ENCODE data around the gene PRKAG2. TPM values are rescaled to one million over a fixed set of nuclear protein-coding genes. Genes with fewer than 3 reads are reported as not detected.

Gene PRKAG2
- total and polyA plus RNA-seq, 2 of the 8 experiments (the other 6 are each of a cell fraction or from before 2014, with no cell fraction given): 7.5 to 18.1 TPM

DNA sequence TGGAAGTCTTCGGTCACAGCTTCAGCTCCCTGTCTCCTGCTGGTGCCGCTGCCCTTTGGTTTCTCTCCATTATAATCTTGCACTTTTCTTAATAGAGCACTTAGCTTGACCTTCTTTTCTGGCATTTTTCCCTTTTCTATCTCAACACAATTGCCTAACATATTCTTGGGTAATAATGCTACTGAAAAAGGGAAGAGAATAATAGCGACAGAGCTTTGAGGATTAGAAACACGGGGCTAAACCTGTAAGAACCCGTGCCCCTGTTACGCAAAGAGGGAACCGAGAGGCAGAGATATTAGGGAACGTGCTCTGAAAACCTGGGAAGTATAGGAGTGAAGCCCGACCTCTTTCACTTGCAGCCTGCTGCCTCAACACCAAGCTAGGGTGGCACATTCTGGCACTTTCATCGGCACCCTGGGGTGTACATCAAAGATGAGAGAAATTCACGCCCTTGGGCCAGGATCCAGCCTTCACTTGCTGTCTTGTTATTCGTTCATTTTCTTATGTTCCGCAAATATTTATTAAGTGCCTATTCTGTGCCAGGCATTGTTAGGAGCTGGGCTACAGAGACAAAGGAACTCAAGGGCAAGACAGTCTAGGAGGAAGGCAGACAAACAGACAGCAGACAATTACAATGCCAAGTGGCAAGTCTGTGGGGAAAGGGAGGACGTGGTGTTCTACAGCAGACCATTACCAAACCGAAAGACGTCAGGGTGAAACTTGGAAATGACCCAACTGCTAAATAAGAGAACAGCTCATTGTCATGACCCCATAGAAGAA is 46.4 kb upstream of the PRKAG2 start:
- no peaks in the 10 kb centered on the region; a peak in 1 of 7 replicates for H3K4me1 ChIP-seq (replicated peaks in 1 of 4; ENCODE audit: control insufficient read depth in 3 of 4, insufficient read depth in 4 of 4, low read length in 3 of 4)
- H3K4me2 ChIP-seq (ENCODE audit: insufficient read depth in 1 of 2, low read depth in 2 of 2, low read length in 2 of 2): no peak overlapping the region
- H2BK20ac ChIP-seq (ENCODE audit: low read length): no peak overlapping the region
- no peak overlapping the region for H2AK5ac ChIP-seq (ENCODE audit: low read depth, low read length)
- H2BK15ac ChIP-seq (ENCODE audit: low read length): no peak overlapping the region
- H3K23ac ChIP-seq (ENCODE audit: insufficient read length): no peak overlapping the region
- H3K79me2 ChIP-seq (ENCODE audit: control insufficient read depth in 1 of 2, insufficient read depth in 2 of 2, low read length in 2 of 2): no peaks in the 10 kb centered on the region
- WGBS, 2 experiments (ENCODE audit: extremely low coverage in 1 of 2, insufficient coverage in 1 of 2, insufficient read length in 1 of 2, insufficient replicate concordance in 2 of 2, low coverage in 1 of 2, low lambda C conversion rate in 2 of 2, missing lambda C conversion rate in 1 of 2): 88% methylated on average over 16 of the region's 16 CpGs; no CpG with 5 or more reads in 1 of the 2 experiments
- H3K27me3 ChIP-seq (replicated peaks in 1 of 4; ENCODE audit: control insufficient read depth in 3 of 4, extremely low read depth in 1 of 4, insufficient read depth in 3 of 4, low read length in 3 of 4): no peaks in the 10 kb centered on the region; a peak in 2 of 7 replicates
- H2BK12ac ChIP-seq (ENCODE audit: low read depth, low read length): no peak overlapping the region
- CTCF ChIA-PET (ENCODE audit: partially characterized antibody): interaction anchor here (0.9 to 1.6 kb wide), 4 partner anchors 26 to 416 kb away, joined by 3 to 4 read pairs (median 3); no protein-coding TSS in a partner anchor
- no peak overlapping the region for H4K91ac ChIP-seq (replicated peaks; ENCODE audit: insufficient read length, low read length)
- DNase-seq (ENCODE audit: low read depth in 1 of 2, low spot score in 2 of 2) (no peak), FAIRE-seq (no peak)
- H3K56ac ChIP-seq (replicated peaks; ENCODE audit: insufficient read length, low read depth, low read length): no peak overlapping the region
- POLR2A ChIA-PET (ENCODE audit: partially characterized antibody): no interaction called here
- no peaks in the 10 kb centered on the region for H3K79me1 ChIP-seq (ENCODE audit: low read depth, low read length)
- no peak overlapping the region for H3K4me3 ChIP-seq (ENCODE audit: extremely low read depth in 1 of 4, insufficient read depth in 2 of 4, low read depth in 3 of 4, low read length in 4 of 4)
- no peak overlapping the region for H3K27ac ChIP-seq (ENCODE audit: low read depth, low read length)
- no peak overlapping the region for H3K14ac ChIP-seq (ENCODE audit: insufficient read length)
- no peak overlapping the region for H2AFZ ChIP-seq (ENCODE audit: low read length)
- H4K8ac ChIP-seq (ENCODE audit: extremely low read depth, insufficient read depth, low read length): no peak overlapping the region
- H2BK5ac ChIP-seq (ENCODE audit: low read depth, low read length): no peak overlapping the region
- H3K9me3 ChIP-seq (ENCODE audit: insufficient read depth in 2 of 2, low read depth in 1 of 2, low read length in 1 of 2): no peaks in the 10 kb centered on the region
- H3K23me2 ChIP-seq (ENCODE audit: low read depth, low read length): no peaks in the 10 kb centered on the region
- H3K4ac ChIP-seq (replicated peaks; ENCODE audit: insufficient read length, low read depth, low read length): no peak overlapping the region
- no peak overlapping the region for H3K9ac ChIP-seq (replicated peaks in 1 of 4; ENCODE audit: extremely low read depth in 1 of 4, low read depth in 3 of 4, low read length in 3 of 4)
- no peaks in the 10 kb centered on the region for H3K36me3 ChIP-seq (ENCODE audit: control insufficient read depth in 2 of 4, insufficient read depth in 4 of 4, low read length in 3 of 4)
- H4K5ac ChIP-seq (ENCODE audit: insufficient read length, low read depth, low read length): no peak overlapping the region
- no peaks in the 10 kb centered on the region for H4K20me1 ChIP-seq (replicated peaks in 1 of 2; ENCODE audit: control insufficient read depth in 1 of 2, insufficient read depth in 2 of 2, low read length in 2 of 2)
- no peak overlapping the region for H3K18ac ChIP-seq (ENCODE audit: extremely low read depth, low read length)
- no peak overlapping the region for H2BK120ac ChIP-seq (replicated peaks; ENCODE audit: low read depth, low read length)
- TF ChIP-seq RFX5 (IDR thresholded peaks at IDR 0.05; ENCODE audit: borderline replicate concordance, low read depth, low read length) (no peak), SP2 (IDR thresholded peaks at IDR 0.05; ENCODE audit: low read length) (no peak), EP300 (IDR thresholded peaks at IDR 0.05; ENCODE audit: borderline replicate concordance in 1 of 2, low read depth in 2 of 2, low read length in 2 of 2) (no peak), NANOG (IDR thresholded peaks at IDR 0.05; ENCODE audit: insufficient read depth, low read depth, low read length, poor library complexity, severe bottlenecking) (no peak), KDM1A (IDR thresholded peaks at IDR 0.05; ENCODE audit: borderline replicate concordance, low read length) (no peak), TCF12 (IDR thresholded peaks at IDR 0.05; ENCODE audit: low read depth, low read length) (no peak), SP4 (IDR thresholded peaks at IDR 0.05; ENCODE audit: low read length) (no peak), POLR2AphosphoS5 (IDR thresholded peaks at IDR 0.05; ENCODE audit: low read depth, low read length) (no peak), BCL11A (IDR thresholded peaks at IDR 0.05; ENCODE audit: low read depth in 2 of 2, low read length in 2 of 2) (no peak), SIX5 (IDR thresholded peaks at IDR 0.05; ENCODE audit: low read depth, low read length) (no peak), JUND (IDR thresholded peaks at IDR 0.05; ENCODE audit: low read length) (no peak), CREB1 (IDR thresholded peaks at IDR 0.05) (no peak)
- TF ChIP-seq, protein P1, sequence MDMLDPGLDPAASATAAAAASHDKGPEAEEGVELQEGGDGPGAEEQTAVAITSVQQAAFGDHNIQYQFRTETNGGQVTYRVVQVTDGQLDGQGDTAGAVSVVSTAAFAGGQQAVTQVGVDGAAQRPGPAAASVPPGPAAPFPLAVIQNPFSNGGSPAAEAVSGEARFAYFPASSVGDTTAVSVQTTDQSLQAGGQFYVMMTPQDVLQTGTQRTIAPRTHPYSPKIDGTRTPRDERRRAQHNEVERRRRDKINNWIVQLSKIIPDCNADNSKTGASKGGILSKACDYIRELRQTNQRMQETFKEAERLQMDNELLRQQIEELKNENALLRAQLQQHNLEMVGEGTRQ (IDR thresholded peaks at IDR 0.05; ENCODE audit: low read length): no peak

Measured in H1 (cell line).